Measurements from ENCODE around the gene NACC1. TPM values are rescaled to one million over a fixed set of nuclear protein-coding genes. Genes with fewer than 3 reads are reported as not detected.

NACC1 gene
- total and polyA plus RNA-seq, 2 of the 8 experiments (the other 6 are each of a cell fraction or from before 2014, with no cell fraction given) = 234 to 301 TPM

- Histone ChIP-seq H2AK5ac (ENCODE audit: low read depth, low read length) (no peak overlapping the region), H3K4ac (replicated peaks; ENCODE audit: insufficient read length, low read depth, low read length) (no peak overlapping the region), H3K27me3 (replicated peaks in 1 of 4; ENCODE audit: control insufficient read depth in 3 of 4, extremely low read depth in 1 of 4, insufficient read depth in 3 of 4, low read length in 3 of 4) (no peaks in the 10 kb centered on the region), H4K8ac (ENCODE audit: extremely low read depth, insufficient read depth, low read length) (no peak overlapping the region), H3K9ac (replicated peaks in 1 of 4; ENCODE audit: extremely low read depth in 1 of 4, low read depth in 3 of 4, low read length in 3 of 4) (no peak overlapping the region), H3K27ac (ENCODE audit: low read depth, low read length) (no peak overlapping the region), H3K4me2 (ENCODE audit: insufficient read depth in 1 of 2, low read depth in 2 of 2, low read length in 2 of 2) (no peak overlapping the region), H3K79me1 (ENCODE audit: low read depth, low read length) (peaks cover 42% of the 10 kb centered on the region), H3K18ac (ENCODE audit: extremely low read depth, low read length) (no peak overlapping the region), H3K79me2 (ENCODE audit: control insufficient read depth in 1 of 2, insufficient read depth in 2 of 2, low read length in 2 of 2) (peaks cover 42 to 96% of the 10 kb centered on the region in 2 experiments), H3K36me3 (ENCODE audit: control insufficient read depth in 2 of 4, insufficient read depth in 4 of 4, low read length in 3 of 4) (peaks cover 0 to 5% (median 2%) of the 10 kb centered on the region in 4 experiments; a peak in 4 of 8 replicates), H3K23ac (ENCODE audit: insufficient read length) (no peak overlapping the region), H4K91ac (replicated peaks; ENCODE audit: insufficient read length, low read length) (no peak overlapping the region), H3K14ac (ENCODE audit: insufficient read length) (no peak overlapping the region), H3K9me3 (ENCODE audit: insufficient read depth in 2 of 2, low read depth in 1 of 2, low read length in 1 of 2) (no peaks in the 10 kb centered on the region), H2BK120ac (replicated peaks; ENCODE audit: low read depth, low read length) (no peak overlapping the region), H3K56ac (replicated peaks; ENCODE audit: insufficient read length, low read depth, low read length) (no peak overlapping the region), H2BK5ac (ENCODE audit: low read depth, low read length) (no peak overlapping the region), H3K4me1 (replicated peaks in 1 of 4; ENCODE audit: control insufficient read depth in 3 of 4, insufficient read depth in 4 of 4, low read length in 3 of 4) (peaks cover 0 to 7% (median 0%) of the 10 kb centered on the region in 4 experiments; a peak in 3 of 7 replicates), H3K4me3 (ENCODE audit: extremely low read depth in 1 of 4, insufficient read depth in 2 of 4, low read depth in 3 of 4, low read length in 4 of 4) (no peak overlapping the region), H2BK15ac (ENCODE audit: low read length) (no peak overlapping the region), H2BK12ac (ENCODE audit: low read depth, low read length) (no peak overlapping the region), H4K5ac (ENCODE audit: insufficient read length, low read depth, low read length) (no peak overlapping the region), H2BK20ac (ENCODE audit: low read length) (no peak overlapping the region), H2AFZ (ENCODE audit: low read length) (no peak overlapping the region), H3K23me2 (ENCODE audit: low read depth, low read length) (no peaks in the 10 kb centered on the region), H4K20me1 (replicated peaks in 1 of 2; ENCODE audit: control insufficient read depth in 1 of 2, insufficient read depth in 2 of 2, low read length in 2 of 2) (peaks cover 47 to 61% of the 10 kb centered on the region in 2 experiments)
- DNase-seq (ENCODE audit: low read depth in 1 of 2, low spot score in 2 of 2) = no peak
- FAIRE-seq = no peak
- CTCF ChIA-PET (ENCODE audit: partially characterized antibody) = interaction anchor here (0.6 to 1.5 kb wide), 4 partner anchors 38 to 915 kb away, joined by 3 to 4 read pairs (median 3); no protein-coding TSS in a partner anchor
- 97% methylated on average over 5 of the region's 9 CpGs; no CpG with 5 or more reads in 1 of the 2 experiments for WGBS, 2 experiments (ENCODE audit: extremely low coverage in 1 of 2, insufficient coverage in 1 of 2, insufficient read length in 1 of 2, insufficient replicate concordance in 2 of 2, low coverage in 1 of 2, low lambda C conversion rate in 2 of 2, missing lambda C conversion rate in 1 of 2)
- POLR2A ChIA-PET (ENCODE audit: partially characterized antibody) = interaction anchor here (0.6 to 19.5 kb wide), 12 partner anchors 5 to 244 kb away, joined by 3 to 228 read pairs (median 8); partner anchors contain the start of genes IER2, NACC1, STX10 and TRMT1
- TF ChIP-seq KDM5A (IDR thresholded peaks at IDR 0.05; ENCODE audit: low read length) (no peak), EZH2 (IDR thresholded peaks at IDR 0.05; ENCODE audit: low read depth, low read length, severe bottlenecking) (no peak), RNF2 (IDR thresholded peaks at IDR 0.05; ENCODE audit: borderline replicate concordance, low read depth, low read length, missing control alignments, poor library complexity, severe bottlenecking) (no peak), JUND (IDR thresholded peaks at IDR 0.05; ENCODE audit: low read length) (no peak), POU5F1 (IDR thresholded peaks at IDR 0.05; ENCODE audit: low read depth, low read length) (no peak), HDAC2 (IDR thresholded peaks at IDR 0.05; ENCODE audit: borderline replicate concordance in 1 of 2, low read depth in 2 of 2, low read length in 2 of 2) (no peak), RFX5 (IDR thresholded peaks at IDR 0.05; ENCODE audit: borderline replicate concordance, low read depth, low read length) (no peak)
- TF ChIP-seq, protein P1, sequence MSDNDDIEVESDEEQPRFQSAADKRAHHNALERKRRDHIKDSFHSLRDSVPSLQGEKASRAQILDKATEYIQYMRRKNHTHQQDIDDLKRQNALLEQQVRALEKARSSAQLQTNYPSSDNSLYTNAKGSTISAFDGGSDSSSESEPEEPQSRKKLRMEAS (IDR thresholded peaks at IDR 0.05) = no peak
- TF ChIP-seq, protein P2, sequence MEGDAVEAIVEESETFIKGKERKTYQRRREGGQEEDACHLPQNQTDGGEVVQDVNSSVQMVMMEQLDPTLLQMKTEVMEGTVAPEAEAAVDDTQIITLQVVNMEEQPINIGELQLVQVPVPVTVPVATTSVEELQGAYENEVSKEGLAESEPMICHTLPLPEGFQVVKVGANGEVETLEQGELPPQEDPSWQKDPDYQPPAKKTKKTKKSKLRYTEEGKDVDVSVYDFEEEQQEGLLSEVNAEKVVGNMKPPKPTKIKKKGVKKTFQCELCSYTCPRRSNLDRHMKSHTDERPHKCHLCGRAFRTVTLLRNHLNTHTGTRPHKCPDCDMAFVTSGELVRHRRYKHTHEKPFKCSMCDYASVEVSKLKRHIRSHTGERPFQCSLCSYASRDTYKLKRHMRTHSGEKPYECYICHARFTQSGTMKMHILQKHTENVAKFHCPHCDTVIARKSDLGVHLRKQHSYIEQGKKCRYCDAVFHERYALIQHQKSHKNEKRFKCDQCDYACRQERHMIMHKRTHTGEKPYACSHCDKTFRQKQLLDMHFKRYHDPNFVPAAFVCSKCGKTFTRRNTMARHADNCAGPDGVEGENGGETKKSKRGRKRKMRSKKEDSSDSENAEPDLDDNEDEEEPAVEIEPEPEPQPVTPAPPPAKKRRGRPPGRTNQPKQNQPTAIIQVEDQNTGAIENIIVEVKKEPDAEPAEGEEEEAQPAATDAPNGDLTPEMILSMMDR (IDR thresholded peaks at IDR 0.05; ENCODE audit: control extremely low read depth in 1 of 3, insufficient read depth in 1 of 3, low read depth in 1 of 3, low read length in 3 of 3) = no peak
Measured at GRCh38 chr19:13127051-13127450, 9.0 kb downstream of the NACC1 start.

Measured in H1 (cell line).